PFSK-1 (cell line): ENCODE measurements around the gene GPSM1.

ENCODE experiments used
- POLR2AphosphoS5 ChIP-seq: IDR thresholded peaks from 2 replicates; pipeline ENCODE4 v1.6.1; 2012; ENCODE audit warnings: low read depth, mild to moderate bottlenecking, control low read depth, low read length, moderate library complexity
- SIN3A ChIP-seq: IDR thresholded peaks from 2 replicates; pipeline ENCODE4 v1.6.1; 2012; ENCODE audit warnings: mild to moderate bottlenecking, low read length, moderate library complexity, borderline replicate concordance; ENCODE audit not compliant: insufficient read depth
- TAF1 ChIP-seq: IDR thresholded peaks from 2 replicates; pipeline ENCODE4 v1.6.1; 2012; ENCODE audit warnings: low read length, control low read depth, borderline replicate concordance; ENCODE audit not compliant: insufficient read depth
- TF ChIP-seq, protein P1 (sequence below), 2 experiments: IDR thresholded peaks; 2 replicates each; pipeline versions ENCODE4 v1.6.1 to v1.8.0; 2011 to 2012; ENCODE audit warnings: low read depth in 2 of 2, low read length in 2 of 2, control low read depth in 1 of 2, inconsistent platforms in 1 of 2, mild to moderate bottlenecking in 1 of 2, moderate library complexity in 1 of 2; ENCODE audit not compliant: insufficient read depth in 1 of 2

GRCh38 chr9:136294437-136294836, 32.9 kb upstream of the GPSM1 start:
- no peak for TF ChIP-seq POLR2AphosphoS5
- TF ChIP-seq TAF1 = no peak
- TF ChIP-seq, protein P1, sequence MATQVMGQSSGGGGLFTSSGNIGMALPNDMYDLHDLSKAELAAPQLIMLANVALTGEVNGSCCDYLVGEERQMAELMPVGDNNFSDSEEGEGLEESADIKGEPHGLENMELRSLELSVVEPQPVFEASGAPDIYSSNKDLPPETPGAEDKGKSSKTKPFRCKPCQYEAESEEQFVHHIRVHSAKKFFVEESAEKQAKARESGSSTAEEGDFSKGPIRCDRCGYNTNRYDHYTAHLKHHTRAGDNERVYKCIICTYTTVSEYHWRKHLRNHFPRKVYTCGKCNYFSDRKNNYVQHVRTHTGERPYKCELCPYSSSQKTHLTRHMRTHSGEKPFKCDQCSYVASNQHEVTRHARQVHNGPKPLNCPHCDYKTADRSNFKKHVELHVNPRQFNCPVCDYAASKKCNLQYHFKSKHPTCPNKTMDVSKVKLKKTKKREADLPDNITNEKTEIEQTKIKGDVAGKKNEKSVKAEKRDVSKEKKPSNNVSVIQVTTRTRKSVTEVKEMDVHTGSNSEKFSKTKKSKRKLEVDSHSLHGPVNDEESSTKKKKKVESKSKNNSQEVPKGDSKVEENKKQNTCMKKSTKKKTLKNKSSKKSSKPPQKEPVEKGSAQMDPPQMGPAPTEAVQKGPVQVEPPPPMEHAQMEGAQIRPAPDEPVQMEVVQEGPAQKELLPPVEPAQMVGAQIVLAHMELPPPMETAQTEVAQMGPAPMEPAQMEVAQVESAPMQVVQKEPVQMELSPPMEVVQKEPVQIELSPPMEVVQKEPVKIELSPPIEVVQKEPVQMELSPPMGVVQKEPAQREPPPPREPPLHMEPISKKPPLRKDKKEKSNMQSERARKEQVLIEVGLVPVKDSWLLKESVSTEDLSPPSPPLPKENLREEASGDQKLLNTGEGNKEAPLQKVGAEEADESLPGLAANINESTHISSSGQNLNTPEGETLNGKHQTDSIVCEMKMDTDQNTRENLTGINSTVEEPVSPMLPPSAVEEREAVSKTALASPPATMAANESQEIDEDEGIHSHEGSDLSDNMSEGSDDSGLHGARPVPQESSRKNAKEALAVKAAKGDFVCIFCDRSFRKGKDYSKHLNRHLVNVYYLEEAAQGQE (IDR thresholded peaks at IDR 0.05; ENCODE audit: insufficient read depth in 1 of 2, low read depth in 2 of 2, low read length in 2 of 2) = no peak
- TF ChIP-seq SIN3A = no peak
